SU-DHL-6 (cell line): ENCODE measurements around the gene EXOC4.

ENCODE experiments used
- H2AFZ ChIP-seq: fragments of 200-600 bp; sonication (generic); 2 replicates; pipeline ENCODE4 v1.6.1; 2014; ENCODE audit warnings: low read depth, mild to moderate bottlenecking, moderate library complexity, mixed read lengths, antibody characterized with exemption, low read length; ENCODE audit not compliant: severe bottlenecking
- H3F3A ChIP-seq: fragments of 200-600 bp; shearing (Covaris generic); 2 replicates; pipeline ENCODE4 v1.6.0; 2016; ENCODE audit warnings: antibody characterized with exemption, mild to moderate bottlenecking; ENCODE audit not compliant: insufficient read depth
- H3K27ac ChIP-seq: fragments of 200-600 bp; sonication (generic); 2 replicates; pipeline ENCODE4 v1.5.1; 2016; ENCODE audit warnings: low read depth, mild to moderate bottlenecking, low read length, moderate library complexity, mixed read lengths
- H3K27me3 ChIP-seq: fragments of 200-600 bp; sonication (generic), shearing (Covaris generic); 2 replicates; pipeline ENCODE4 v1.6.0; 2014; ENCODE audit warnings: mild to moderate bottlenecking, low read length
- H3K36me3 ChIP-seq: fragments of 200-600 bp; sonication (generic); 2 replicates; pipeline ENCODE4 v1.6.1; 2014; ENCODE audit warnings: mild to moderate bottlenecking, low read length, mixed read lengths
- H3K4me2 ChIP-seq: fragments of 300-600, 200-600 bp; shearing (Covaris generic), sonication (generic); 2 replicates; pipeline ENCODE4 v1.6.0; 2014; ENCODE audit warnings: low read length, low read depth, mild to moderate bottlenecking; ENCODE audit not compliant: poor library complexity, severe bottlenecking
- H3K4me3 ChIP-seq: fragments of 200-600 bp; sonication (generic); 2 replicates; pipeline ENCODE4 v1.5.1; 2014; ENCODE audit warnings: antibody characterized with exemption, low read length, mild to moderate bottlenecking, mixed read lengths; ENCODE audit not compliant: insufficient read depth, poor library complexity, severe bottlenecking
- H3K79me2 ChIP-seq: fragments of 200-600 bp; sonication (generic); 2 replicates; pipeline ENCODE4 v1.6.1; 2014; ENCODE audit warnings: mild to moderate bottlenecking, low read length, moderate library complexity; ENCODE audit not compliant: insufficient read depth
- H3K9ac ChIP-seq: fragments of 200-600 bp; sonication (generic); 2 replicates; pipeline ENCODE4 v1.7.0; 2014; ENCODE audit warnings: mild to moderate bottlenecking, low read length
- H3K9me2 ChIP-seq: fragments of 200-600 bp; sonication (generic); replicated peaks from 2 replicates; pipeline ENCODE4 v1.6.1; 2014; ENCODE audit warnings: low read length; ENCODE audit not compliant: insufficient read depth
- H3K9me3 ChIP-seq: fragments of 200-600 bp; sonication (generic); 2 replicates; pipeline ENCODE4 v1.6.1; 2014; ENCODE audit warnings: low read length, mixed read lengths; ENCODE audit not compliant: insufficient read depth
- H4K20me1 ChIP-seq: fragments of 200-600 bp; sonication (generic); 2 replicates; pipeline ENCODE4 v1.6.1; 2014; ENCODE audit warnings: low read depth, mild to moderate bottlenecking, antibody characterized with exemption, low read length, moderate library complexity, mixed read lengths
- CTCF ChIP-seq: fragments of 200-600 bp; sonication (generic); IDR thresholded peaks from one replicate; pipeline ENCODE4 v1.5.1; 2017; ENCODE audit warnings: antibody characterized with exemption, mild to moderate bottlenecking, low read length, moderate library complexity; ENCODE audit not compliant: insufficient read depth, poor library complexity, severe bottlenecking
- EZH2phosphoT487 ChIP-seq: fragments of 200-600 bp; sonication (generic), shearing (Covaris generic); conservative IDR thresholded peaks from 2 replicates; pipeline ENCODE4 v1.6.1; 2018; ENCODE audit warnings: mild to moderate bottlenecking, antibody characterized with exemption, low read length, moderate library complexity, mixed read lengths

Gene EXOC4

GRCh38 chr7:133354546-133355324 lies 101.9 kb downstream of the EXOC4 start:
- H3K9me3 ChIP-seq, result no peaks in the 10 kb centered on the region
- H4K20me1 ChIP-seq, result no peaks in the 10 kb centered on the region
- H3K4me2 ChIP-seq, result no peak overlapping the region
- H2AFZ ChIP-seq, result no peak overlapping the region
- H3K9me2 ChIP-seq, result no peaks in the 10 kb centered on the region
- H3K27ac ChIP-seq, result no peak overlapping the region
- no peak overlapping the region for H3K4me3 ChIP-seq
- TF ChIP-seq CTCF, result no peak
- no peak for TF ChIP-seq EZH2phosphoT487
- H3K9ac ChIP-seq, result no peak overlapping the region
- H3K36me3 ChIP-seq, result peaks cover 9% of the 10 kb centered on the region; the same call in 1 of the 2 replicates
- H3F3A ChIP-seq, result no peaks in the 10 kb centered on the region
- H3K79me2 ChIP-seq, result no peaks in the 10 kb centered on the region
- no peaks in the 10 kb centered on the region for H3K27me3 ChIP-seq

GRCh38 chr7:133355325-133355708 lies 102.4 kb downstream of the EXOC4 start:
- no peak for TF ChIP-seq EZH2phosphoT487
- TF ChIP-seq CTCF, result no peak
- Histone ChIP-seq H3K79me2 (no peaks in the 10 kb centered on the region), H3K27me3 (no peaks in the 10 kb centered on the region), H4K20me1 (no peaks in the 10 kb centered on the region), H2AFZ (no peak overlapping the region), H3K9me3 (no peaks in the 10 kb centered on the region), H3K4me3 (no peak overlapping the region), H3F3A (no peaks in the 10 kb centered on the region), H3K9me2 (no peaks in the 10 kb centered on the region), H3K36me3 (peaks cover 9% of the 10 kb centered on the region; the same call in 1 of the 2 replicates), H3K9ac (no peak overlapping the region), H3K4me2 (no peak overlapping the region), H3K27ac (no peak overlapping the region)

GRCh38 chr7:133355822-133356221 lies 102.9 kb downstream of the EXOC4 start:
- no peak overlapping the region for H3K4me2 ChIP-seq
- no peaks in the 10 kb centered on the region for H3K27me3 ChIP-seq
- peaks cover 9% of the 10 kb centered on the region; the same call in 1 of the 2 replicates for H3K36me3 ChIP-seq
- no peaks in the 10 kb centered on the region for H3K9me2 ChIP-seq
- no peaks in the 10 kb centered on the region for H4K20me1 ChIP-seq
- H3K4me3 ChIP-seq, result no peak overlapping the region
- no peaks in the 10 kb centered on the region for H3K79me2 ChIP-seq
- no peak overlapping the region for H3K9ac ChIP-seq
- no peak overlapping the region for H3K27ac ChIP-seq
- no peak for TF ChIP-seq EZH2phosphoT487
- TF ChIP-seq CTCF, result no peak
- H3K9me3 ChIP-seq, result no peaks in the 10 kb centered on the region
- no peaks in the 10 kb centered on the region for H3F3A ChIP-seq
- H2AFZ ChIP-seq, result no peak overlapping the region
